Spleen (tissue), 11 donors: ENCODE measurements around the gene SCGB1D1. TPM values are rescaled to one million over a fixed set of nuclear protein-coding genes. Genes with fewer than 3 reads are reported as not detected.

ENCODE experiments used
- DNase-seq: peaks from one replicate; pipeline ENCODE4 v3.0.0-alpha.2; 2020
- H3K27ac ChIP-seq, 8 donors: fragments of 200-600 bp; sonication (generic) in 7 of 8; 1 replicate in 4 of 8; 2 replicates in 4 of 8; pipeline versions ENCODE4 v1.5.0 to v1.8.0; 2016 to 2021; ENCODE audit warnings: inconsistent platforms in 4 of 8, mild to moderate bottlenecking in 4 of 8, moderate library complexity in 1 of 8
- H3K27me3 ChIP-seq, 7 donors: fragments of 200-600 bp; sonication (generic) in 6 of 7; replicated peaks in 1 of 7; 1 replicate in 4 of 7; 2 replicates in 3 of 7; pipeline versions ENCODE4 v1.5.0 to v1.8.0; 2016 to 2021; ENCODE audit warnings: inconsistent platforms in 3 of 7, mild to moderate bottlenecking in 1 of 7
- H3K36me3 ChIP-seq, 6 donors: fragments of 200-600 bp; sonication (generic) in 5 of 6; 1 replicate in 4 of 6; 2 replicates in 2 of 6; pipeline versions ENCODE4 v1.5.0 to v1.8.0; 2016 to 2021; ENCODE audit warnings: inconsistent platforms in 2 of 6
- H3K4me1 ChIP-seq, 6 donors: fragments of 200-600 bp; sonication (generic) in 5 of 6; 1 replicate in 3 of 6; 2 replicates in 3 of 6; pipeline versions ENCODE4 v1.5.0 to v1.8.0; 2016 to 2021; ENCODE audit warnings: inconsistent platforms in 3 of 6
- H3K4me3 ChIP-seq, 8 donors: fragments of 200-600 bp; sonication (generic) in 7 of 8; 1 replicate in 4 of 8; 2 replicates in 4 of 8; pipeline versions ENCODE4 v1.5.0 to v1.8.0; 2016 to 2021; ENCODE audit warnings: inconsistent platforms in 4 of 8, mild to moderate bottlenecking in 4 of 8, moderate library complexity in 2 of 8
- H3K9me3 ChIP-seq, 8 donors: fragments of 200-600 bp; sonication (generic) in 7 of 8; 1 replicate in 4 of 8; 2 replicates in 4 of 8; pipeline versions ENCODE4 v1.5.0 to v1.8.0; 2016 to 2021; ENCODE audit warnings: inconsistent platforms in 4 of 8
- POLR2A ChIP-seq, 3 donors: fragments of 450-650 bp; IDR thresholded peaks; one replicate each; pipeline ENCODE4 v1.5.1; 2017; ENCODE audit warnings: antibody characterized with exemption in 3 of 3, mild to moderate bottlenecking in 1 of 3
- POLR2AphosphoS5 ChIP-seq, 3 donors: sonication (generic); formaldehyde crosslinking; IDR thresholded peaks; one replicate each; pipeline ENCODE4 v1.5.1; 2017; ENCODE audit warnings: antibody characterized with exemption in 3 of 3
- WGBS, 5 donors: extraction: QIAGEN DNeasy Blood & Tissue Kit in 3 of 5; methylation state at CpG; one replicate each; pipeline versions ENCODE4 v1.1.5 to v1.1.7; 2013 to 2018; 5-methylcytosine and 5-hydroxymethylcytosine counted together
- intact Hi-C: fragments of 100-400 bp; cut with DNase I; formaldehyde crosslinking; loops from one replicate; pipeline ENCODE4 v1.15.0; 2023; ENCODE audit warnings: low total_unique reads
- polyA plus RNA-seq, 3 donors: library from polyadenylated mRNA; stranded (reverse); fragments of 200-250 nt; gene quantifications; one replicate each; pipeline ENCODE4 v1.2.1, GENCODE V29; 2013
- total RNA-seq, 7 donors: library from RNA; depleted of rRNA in 3 of 7; stranded (reverse); fragments of >200 nt in 3 of 7; fragmentation: NEBNext Ultra II Directional in 4 of 7; extraction: Animal tissue kit (Norgen Biotek cat#: 25700) in 4 of 7; gene quantifications; one replicate each; pipeline versions ENCODE4 v1.1.0 to v1.2.1, GENCODE V29; 2016 to 2021
- TF ChIP-seq, protein P1 (sequence below), 11 experiments: fragments of 200-600 bp in 7 of 11; fragments of 450-650 bp in 4 of 11; sonication (generic) in 4 of 11; IDR thresholded peaks in 8 of 11; conservative IDR thresholded peaks in 3 of 11; 1 replicate in 7 of 11; 2 replicates in 4 of 11; pipeline versions ENCODE4 v1.4.0 to v1.8.0; 2016 to 2021; ENCODE audit warnings: antibody characterized with exemption in 11 of 11, inconsistent platforms in 4 of 11, mild to moderate bottlenecking in 1 of 11
- donor health status: healthy with polysubstance abuse.
- donor health status: DM: no; HTN: no; CAD: no; lungs with moderate emphysema.
- donor health status: DM: no; HTN: no; CAD: no.
- donor health status: Bipolar disorder and iron deficiency.
- donor health status: healthy.
- donor health status: DM: no; HTN: no; CAD: no.
- donor health status: DM: yes; HTN: yes; CAD: no.

Gene SCGB1D1
- total and polyA plus RNA-seq, 10 donors, result not detected

GRCh38 chr11:62149986-62150886, 39.8 kb upstream of the SCGB1D1 start:
- Histone ChIP-seq H3K4me1 (no peaks in the 10 kb centered on the region), H3K4me3 (no peak overlapping the region), H3K27ac (no peak overlapping the region), H3K9me3 (no peaks in the 10 kb centered on the region), H3K36me3 (peaks cover 3 to 93% (median 75%) of the 10 kb centered on the region in 6 donors), H3K27me3 (no peaks in the 10 kb centered on the region)
- TF ChIP-seq POLR2AphosphoS5 (IDR thresholded peaks at IDR 0.05), result no peak
- TF ChIP-seq POLR2A (IDR thresholded peaks at IDR 0.05), result no peak
- TF ChIP-seq, protein P1, sequence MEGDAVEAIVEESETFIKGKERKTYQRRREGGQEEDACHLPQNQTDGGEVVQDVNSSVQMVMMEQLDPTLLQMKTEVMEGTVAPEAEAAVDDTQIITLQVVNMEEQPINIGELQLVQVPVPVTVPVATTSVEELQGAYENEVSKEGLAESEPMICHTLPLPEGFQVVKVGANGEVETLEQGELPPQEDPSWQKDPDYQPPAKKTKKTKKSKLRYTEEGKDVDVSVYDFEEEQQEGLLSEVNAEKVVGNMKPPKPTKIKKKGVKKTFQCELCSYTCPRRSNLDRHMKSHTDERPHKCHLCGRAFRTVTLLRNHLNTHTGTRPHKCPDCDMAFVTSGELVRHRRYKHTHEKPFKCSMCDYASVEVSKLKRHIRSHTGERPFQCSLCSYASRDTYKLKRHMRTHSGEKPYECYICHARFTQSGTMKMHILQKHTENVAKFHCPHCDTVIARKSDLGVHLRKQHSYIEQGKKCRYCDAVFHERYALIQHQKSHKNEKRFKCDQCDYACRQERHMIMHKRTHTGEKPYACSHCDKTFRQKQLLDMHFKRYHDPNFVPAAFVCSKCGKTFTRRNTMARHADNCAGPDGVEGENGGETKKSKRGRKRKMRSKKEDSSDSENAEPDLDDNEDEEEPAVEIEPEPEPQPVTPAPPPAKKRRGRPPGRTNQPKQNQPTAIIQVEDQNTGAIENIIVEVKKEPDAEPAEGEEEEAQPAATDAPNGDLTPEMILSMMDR (IDR thresholded peaks at IDR 0.05 in 8 of 11, conservative IDR thresholded peaks at IDR 0.05 in 3 of 11), result no peak
- DNase-seq, result peak; percentile 33
- WGBS, 5 donors, result 89 to 94% (median 93%) methylated on average over 11 to 17 of the region's 17 CpGs
- intact Hi-C loops, result loop anchor here (10.0 kb wide), 1 partner anchor 65 kb away; no protein-coding TSS in a partner anchor

DNA sequence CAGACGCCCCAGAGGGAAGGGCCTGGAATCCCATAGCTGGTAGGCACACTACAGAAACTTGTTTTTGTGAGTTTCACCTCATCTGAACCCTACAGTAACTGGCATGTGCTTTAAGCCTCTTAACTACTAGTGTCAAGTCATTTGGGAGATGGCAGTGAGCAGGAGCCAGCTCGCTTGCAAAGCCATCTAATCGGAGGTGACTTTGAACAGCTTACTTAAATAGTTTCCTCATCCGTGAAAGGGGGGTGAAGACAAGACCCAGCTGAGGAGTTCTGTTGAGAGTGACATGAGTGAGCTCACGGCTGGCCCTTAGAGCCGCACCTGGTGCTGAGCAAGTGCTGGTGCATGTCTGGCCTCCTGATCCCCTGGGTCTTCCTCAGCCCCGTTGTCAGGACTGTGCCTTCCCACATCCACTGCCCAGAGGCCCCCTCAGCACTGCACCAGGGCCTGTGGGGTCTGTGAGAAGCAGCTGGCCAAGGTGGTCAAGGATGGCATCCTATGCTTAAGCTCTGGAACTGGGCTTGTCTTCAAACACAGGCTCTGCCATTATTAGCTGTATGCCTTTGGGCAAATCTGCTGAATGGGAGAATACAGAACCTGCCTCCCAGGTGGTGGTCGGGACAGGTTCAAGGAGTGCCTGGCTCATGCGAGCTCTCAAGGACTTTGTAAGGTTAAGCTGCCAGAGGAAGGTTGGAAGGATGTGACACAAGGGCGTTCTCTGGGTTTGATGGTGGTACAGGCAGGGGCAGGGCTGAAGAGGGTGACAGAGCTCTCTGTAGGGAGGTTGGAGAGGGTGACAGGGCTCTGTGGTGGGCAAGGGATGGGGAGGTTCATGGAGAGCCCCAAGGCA, 38.9 kb upstream of the SCGB1D1 start:
- no peak for TF ChIP-seq POLR2A (IDR thresholded peaks at IDR 0.05)
- no peak for TF ChIP-seq POLR2AphosphoS5 (IDR thresholded peaks at IDR 0.05)
- TF ChIP-seq, protein P1 (IDR thresholded peaks at IDR 0.05 in 8 of 11, conservative IDR thresholded peaks at IDR 0.05 in 3 of 11), result no peak
- Histone ChIP-seq H3K9me3 (no peaks in the 10 kb centered on the region), H3K4me1 (no peaks in the 10 kb centered on the region), H3K4me3 (no peak overlapping the region), H3K27ac (no peak overlapping the region), H3K27me3 (no peaks in the 10 kb centered on the region), H3K36me3 (peaks cover 3 to 84% (median 66%) of the 10 kb centered on the region in 6 donors)
- 89 to 96% (median 91%) methylated on average over 7 to 10 of the region's 10 CpGs for WGBS, 5 donors
- intact Hi-C loops, result loop anchor here (10.0 kb wide), 1 partner anchor 64 kb away; no protein-coding TSS in a partner anchor
- peak; percentile 23 for DNase-seq

DNA sequence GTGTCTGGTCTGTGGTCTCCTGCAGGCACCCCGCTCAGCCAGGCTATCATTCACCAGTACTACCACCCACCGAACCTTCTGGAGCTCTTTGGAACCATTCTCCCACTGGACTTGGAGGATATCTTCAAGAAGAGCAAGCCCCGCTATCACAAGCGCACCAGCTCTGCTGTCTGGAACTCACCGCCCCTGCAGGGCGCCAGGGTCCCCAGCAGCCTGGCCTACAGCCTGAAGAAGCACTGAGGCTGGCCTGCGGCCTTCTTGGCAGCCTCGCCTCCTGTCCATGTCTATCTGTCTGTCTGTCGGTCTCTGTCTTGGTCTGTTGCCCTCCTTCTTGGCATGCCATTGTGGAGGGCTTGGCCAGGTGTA, 38.3 kb upstream of the SCGB1D1 start:
- H3K4me3 ChIP-seq, result no peak overlapping the region
- intact Hi-C loops, result loop anchor here (10.0 kb wide), 1 partner anchor 63 kb away; no protein-coding TSS in a partner anchor
- no peak for TF ChIP-seq POLR2A (IDR thresholded peaks at IDR 0.05)
- no peak for TF ChIP-seq POLR2AphosphoS5 (IDR thresholded peaks at IDR 0.05)
- TF ChIP-seq, protein P1 (IDR thresholded peaks at IDR 0.05 in 8 of 11, conservative IDR thresholded peaks at IDR 0.05 in 3 of 11), result no peak
- no peaks in the 10 kb centered on the region for H3K4me1 ChIP-seq
- H3K36me3 ChIP-seq, result peaks cover 3 to 78% (median 60%) of the 10 kb centered on the region in 6 donors
- 88 to 99% (median 95%) methylated on average over 5 to 9 of the region's 9 CpGs for WGBS, 5 donors
- H3K27me3 ChIP-seq, result no peaks in the 10 kb centered on the region
- no peak overlapping the region for H3K27ac ChIP-seq
- no peaks in the 10 kb centered on the region for H3K9me3 ChIP-seq
- peak; percentile 61 for DNase-seq
